A549 (cell line): Measurements from ENCODE around the gene SLC39A5.

Experiments
- EP300 ChIP-seq, 2 experiments: fragments of >200 bp; sonication (Bioruptor Twin); formaldehyde crosslinking; IDR thresholded peaks; 2 replicates in 1 of 2; 3 replicates in 1 of 2; pipeline ENCODE4 v1.6.1; 2016 to 2017
- RCOR1 ChIP-seq: fragments of 150-350 bp; IDR thresholded peaks from 2 replicates; pipeline ENCODE4 v1.6.1; 2014; ENCODE audit warnings: antibody characterized with exemption, low read length, low read depth
- ZC3H11A ChIP-seq: fragments of 450-650 bp; IDR thresholded peaks from 2 replicates; pipeline ENCODE4 v1.6.1; 2014; ENCODE audit warnings: antibody characterized with exemption, mild to moderate bottlenecking
- TF ChIP-seq, protein P1 (sequence below): fragments of >200 bp; sonication (Bioruptor Twin); formaldehyde crosslinking; IDR thresholded peaks from 3 replicates; pipeline ENCODE4 v1.5.1; 2016
- TF ChIP-seq, protein P2 (sequence below): fragments of 150-350 bp; IDR thresholded peaks from 2 replicates; pipeline ENCODE4 v1.6.1; 2014; ENCODE audit warnings: low read depth, mild to moderate bottlenecking, low read length
- TF ChIP-seq, protein P3 (sequence below): fragments of 450-650 bp; IDR thresholded peaks from 2 replicates; pipeline ENCODE4 v1.6.1; 2014; ENCODE audit warnings: antibody characterized with exemption

GRCh38 chr12:56224102-56224701, 5.6 kb upstream of the SLC39A5 start, which contains the start of gene NABP2:
- no peak for TF ChIP-seq ZC3H11A
- no peak for TF ChIP-seq RCOR1
- TF ChIP-seq, protein P1, sequence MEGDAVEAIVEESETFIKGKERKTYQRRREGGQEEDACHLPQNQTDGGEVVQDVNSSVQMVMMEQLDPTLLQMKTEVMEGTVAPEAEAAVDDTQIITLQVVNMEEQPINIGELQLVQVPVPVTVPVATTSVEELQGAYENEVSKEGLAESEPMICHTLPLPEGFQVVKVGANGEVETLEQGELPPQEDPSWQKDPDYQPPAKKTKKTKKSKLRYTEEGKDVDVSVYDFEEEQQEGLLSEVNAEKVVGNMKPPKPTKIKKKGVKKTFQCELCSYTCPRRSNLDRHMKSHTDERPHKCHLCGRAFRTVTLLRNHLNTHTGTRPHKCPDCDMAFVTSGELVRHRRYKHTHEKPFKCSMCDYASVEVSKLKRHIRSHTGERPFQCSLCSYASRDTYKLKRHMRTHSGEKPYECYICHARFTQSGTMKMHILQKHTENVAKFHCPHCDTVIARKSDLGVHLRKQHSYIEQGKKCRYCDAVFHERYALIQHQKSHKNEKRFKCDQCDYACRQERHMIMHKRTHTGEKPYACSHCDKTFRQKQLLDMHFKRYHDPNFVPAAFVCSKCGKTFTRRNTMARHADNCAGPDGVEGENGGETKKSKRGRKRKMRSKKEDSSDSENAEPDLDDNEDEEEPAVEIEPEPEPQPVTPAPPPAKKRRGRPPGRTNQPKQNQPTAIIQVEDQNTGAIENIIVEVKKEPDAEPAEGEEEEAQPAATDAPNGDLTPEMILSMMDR = peak; percentile 95
- TF ChIP-seq, protein P2, sequence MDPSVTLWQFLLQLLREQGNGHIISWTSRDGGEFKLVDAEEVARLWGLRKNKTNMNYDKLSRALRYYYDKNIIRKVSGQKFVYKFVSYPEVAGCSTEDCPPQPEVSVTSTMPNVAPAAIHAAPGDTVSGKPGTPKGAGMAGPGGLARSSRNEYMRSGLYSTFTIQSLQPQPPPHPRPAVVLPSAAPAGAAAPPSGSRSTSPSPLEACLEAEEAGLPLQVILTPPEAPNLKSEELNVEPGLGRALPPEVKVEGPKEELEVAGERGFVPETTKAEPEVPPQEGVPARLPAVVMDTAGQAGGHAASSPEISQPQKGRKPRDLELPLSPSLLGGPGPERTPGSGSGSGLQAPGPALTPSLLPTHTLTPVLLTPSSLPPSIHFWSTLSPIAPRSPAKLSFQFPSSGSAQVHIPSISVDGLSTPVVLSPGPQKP = no peak
- TF ChIP-seq, protein P3, sequence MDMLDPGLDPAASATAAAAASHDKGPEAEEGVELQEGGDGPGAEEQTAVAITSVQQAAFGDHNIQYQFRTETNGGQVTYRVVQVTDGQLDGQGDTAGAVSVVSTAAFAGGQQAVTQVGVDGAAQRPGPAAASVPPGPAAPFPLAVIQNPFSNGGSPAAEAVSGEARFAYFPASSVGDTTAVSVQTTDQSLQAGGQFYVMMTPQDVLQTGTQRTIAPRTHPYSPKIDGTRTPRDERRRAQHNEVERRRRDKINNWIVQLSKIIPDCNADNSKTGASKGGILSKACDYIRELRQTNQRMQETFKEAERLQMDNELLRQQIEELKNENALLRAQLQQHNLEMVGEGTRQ = peak; percentile 68
- no peak for TF ChIP-seq EP300 (IDR thresholded peaks at IDR 0.05)
